ENCODE measurements around the gene ARL15.

GRCh38 chr5:54160329-54160728 is 150.0 kb downstream of the ARL15 start:
- no peak for TF ChIP-seq POLR2AphosphoS5 (IDR thresholded peaks at IDR 0.05; ENCODE audit: borderline replicate concordance, low read depth, low read length)
- no peak for TF ChIP-seq EZH2 (IDR thresholded peaks at IDR 0.05)
- no peak for TF ChIP-seq FOXP2 (optimal IDR thresholded peaks at IDR 0.05; ENCODE audit: control extremely low read depth, extremely low read length, insufficient read depth)
